GF-D8 (cell line): ENCODE data around the gene LIX1L.

Experiments used
- DNase-seq: peaks from one replicate; lab custom pipeline; 2025; lab: John Stamatoyannopoulos, UW

LIX1L gene

DNA sequence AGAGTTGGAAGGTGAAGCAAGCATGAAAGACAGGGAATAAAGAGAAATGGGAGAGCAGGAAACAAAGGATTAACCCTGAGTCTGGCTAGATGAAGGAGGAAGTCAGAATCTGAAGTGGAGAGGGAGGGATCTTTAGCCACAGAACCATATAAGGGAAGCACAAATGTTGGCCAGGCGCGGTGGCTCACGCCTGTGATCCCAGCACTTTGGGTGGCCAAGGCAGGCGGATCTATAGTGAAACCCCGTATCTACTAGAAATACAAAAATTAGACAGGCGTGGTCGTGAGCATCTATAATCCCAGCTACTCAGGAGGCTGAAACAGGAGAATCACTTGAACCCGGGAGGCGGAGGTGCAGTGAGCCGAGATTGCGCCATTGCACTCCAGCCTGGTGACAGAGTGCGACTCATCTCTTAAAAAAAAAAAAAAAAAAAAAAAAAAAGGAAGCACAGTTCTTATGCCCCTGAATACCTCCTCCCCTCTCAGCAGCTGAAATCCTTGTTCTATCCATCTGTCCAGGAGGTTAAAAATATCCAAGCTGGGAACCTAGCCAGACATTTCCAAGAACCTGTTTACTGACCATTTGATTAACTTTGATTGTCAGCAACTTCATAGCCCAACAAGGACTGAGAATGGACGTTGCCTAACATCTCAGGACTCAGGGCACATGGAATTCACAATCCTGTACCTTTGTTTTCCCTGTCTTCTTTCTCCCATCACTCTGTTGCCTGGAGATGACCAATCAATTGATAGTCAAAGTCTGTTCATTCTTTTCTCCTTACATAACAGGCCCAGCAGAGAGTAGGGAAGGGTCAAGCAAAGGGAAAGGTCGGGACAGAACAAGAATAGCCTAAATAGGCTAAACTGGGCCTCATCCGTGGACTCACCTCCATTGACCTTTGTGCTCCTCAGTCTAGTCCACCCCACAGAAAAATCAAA, 28.0 kb upstream of the LIX1L start:
- peak; percentile 78 for DNase-seq

GRCh38 chr1:145985129-145985501, 27.3 kb upstream of the LIX1L start:
- no peak for DNase-seq

- DNase-seq = no peak
Measured at GRCh38 chr1:145983960-145984830, 26.4 kb upstream of the LIX1L start.

- no peak for DNase-seq
Measured at GRCh38 chr1:145983206-145983675, 25.4 kb upstream of the LIX1L start.

- DNase-seq = no peak
Measured at GRCh38 chr1:145982010-145982723, 24.4 kb upstream of the LIX1L start.

- no peak for DNase-seq
Measured at GRCh38 chr1:145980457-145980994, 22.7 kb upstream of the LIX1L start.

- DNase-seq = peak; percentile 28
Measured at GRCh38 chr1:145979746-145980456, 22.1 kb upstream of the LIX1L start.

DNA sequence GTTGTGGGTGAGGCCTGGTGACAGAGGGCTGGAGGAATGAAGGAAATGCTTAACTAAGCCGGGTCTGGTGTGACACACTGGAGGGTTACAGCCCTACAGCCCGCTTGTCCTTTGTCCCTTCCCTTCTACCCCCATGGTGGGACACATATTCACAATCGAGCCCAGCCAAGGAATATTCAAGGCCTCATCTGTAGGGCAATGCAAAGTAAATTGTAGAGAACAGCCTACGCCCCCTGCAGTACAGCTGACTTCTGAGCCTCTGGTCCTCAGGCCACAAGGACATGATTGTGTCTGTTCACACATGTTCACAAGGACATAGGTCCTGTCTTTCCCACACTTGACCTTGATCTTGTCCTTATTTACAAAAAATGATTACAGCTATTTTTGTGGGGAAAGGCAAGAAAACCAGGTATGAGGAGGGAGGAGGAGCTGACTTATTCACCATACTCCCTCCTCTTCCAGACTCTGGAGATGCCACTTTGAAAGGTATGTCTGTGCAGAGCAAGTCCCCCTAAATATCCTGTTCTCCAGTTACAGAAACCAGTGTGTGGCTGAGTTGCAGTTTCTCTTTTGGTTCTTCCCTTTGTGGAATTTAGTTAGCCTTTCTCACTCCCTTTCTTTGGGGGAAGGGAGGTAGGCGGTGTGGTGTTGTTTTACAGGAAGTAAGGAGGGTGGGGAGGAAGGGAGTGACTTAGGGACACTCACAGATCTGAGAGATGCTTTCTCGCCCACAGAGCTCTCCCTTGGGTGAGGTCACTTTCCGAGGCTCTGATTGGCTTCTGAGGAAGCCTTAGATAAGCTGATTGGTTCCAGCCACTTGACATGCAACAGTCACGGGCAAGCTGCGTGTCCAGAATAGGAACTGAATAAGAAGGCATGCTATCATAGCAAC, 21.3 kb upstream of the LIX1L start:
- peak; percentile 96 for DNase-seq

- no peak for DNase-seq
Measured at GRCh38 chr1:145978471-145978853, 20.6 kb upstream of the LIX1L start.

- peak; percentile 59 for DNase-seq
Measured at GRCh38 chr1:145977486-145978470, 20.0 kb upstream of the LIX1L start.

- DNase-seq = no peak
Measured at GRCh38 chr1:145977016-145977415, 19.2 kb upstream of the LIX1L start.

DNA sequence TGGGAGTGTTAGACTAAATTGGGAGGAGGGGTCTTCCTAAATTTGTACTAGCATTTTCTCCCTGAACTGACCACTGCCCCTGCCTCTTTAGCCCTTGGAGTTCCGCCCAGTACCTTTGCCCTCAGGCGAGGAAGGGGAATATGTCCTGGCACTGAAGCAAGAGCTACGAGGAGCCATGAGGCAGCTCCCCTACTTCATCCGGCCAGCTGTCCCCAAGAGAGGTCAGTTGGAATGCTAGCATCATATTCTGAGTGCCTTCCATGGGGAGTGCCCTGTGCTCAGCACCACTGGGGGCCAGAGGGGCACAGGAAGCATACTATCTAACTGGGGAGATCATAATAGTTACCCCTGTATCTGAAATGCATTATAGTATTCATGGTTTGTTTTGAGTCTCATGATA, 17.4 kb upstream of the LIX1L start:
- DNase-seq = no peak

- DNase-seq = no peak
Measured at GRCh38 chr1:145974721-145975120, 16.9 kb upstream of the LIX1L start.

DNA sequence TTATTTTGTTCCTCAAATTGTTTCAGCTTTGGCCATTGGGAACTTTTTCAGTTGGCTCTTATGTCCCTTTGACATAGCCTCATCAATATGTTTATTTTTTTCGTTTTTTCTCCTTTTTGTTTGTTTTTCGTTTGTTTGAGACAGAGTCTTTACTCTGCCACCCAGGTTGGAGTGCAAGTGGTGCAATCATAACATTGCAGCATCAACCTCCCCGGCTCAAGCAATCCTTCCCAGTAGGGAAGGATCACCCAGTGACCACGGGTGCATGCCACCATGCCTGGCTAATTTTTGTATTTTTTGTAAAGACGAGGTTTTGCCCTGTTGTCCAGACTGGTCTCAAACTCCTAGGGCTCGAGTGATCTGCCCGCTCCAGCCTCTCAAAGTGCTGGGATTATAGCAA, 14.8 kb upstream of the LIX1L start:
- no peak for DNase-seq

DNA sequence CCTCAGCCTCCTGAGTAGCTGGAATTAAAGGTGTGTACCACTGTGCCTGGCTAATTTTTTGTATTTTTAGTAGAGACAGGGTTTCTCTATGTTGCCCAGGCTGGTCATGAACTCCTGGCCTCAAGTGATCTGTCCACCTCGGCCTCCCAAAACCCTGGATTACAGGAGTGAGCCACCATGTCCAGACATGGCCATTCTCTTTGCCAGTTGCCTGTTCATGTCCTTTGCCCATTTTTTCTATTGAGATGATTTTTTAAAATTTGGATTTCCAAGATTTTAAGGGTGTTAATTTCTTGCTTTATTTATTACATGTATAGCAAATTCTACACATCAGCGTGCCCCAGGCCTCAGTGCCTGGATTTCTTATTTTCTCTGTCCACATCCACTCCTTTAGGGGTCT, 9.5 kb upstream of the LIX1L start:
- DNase-seq = no peak

DNA sequence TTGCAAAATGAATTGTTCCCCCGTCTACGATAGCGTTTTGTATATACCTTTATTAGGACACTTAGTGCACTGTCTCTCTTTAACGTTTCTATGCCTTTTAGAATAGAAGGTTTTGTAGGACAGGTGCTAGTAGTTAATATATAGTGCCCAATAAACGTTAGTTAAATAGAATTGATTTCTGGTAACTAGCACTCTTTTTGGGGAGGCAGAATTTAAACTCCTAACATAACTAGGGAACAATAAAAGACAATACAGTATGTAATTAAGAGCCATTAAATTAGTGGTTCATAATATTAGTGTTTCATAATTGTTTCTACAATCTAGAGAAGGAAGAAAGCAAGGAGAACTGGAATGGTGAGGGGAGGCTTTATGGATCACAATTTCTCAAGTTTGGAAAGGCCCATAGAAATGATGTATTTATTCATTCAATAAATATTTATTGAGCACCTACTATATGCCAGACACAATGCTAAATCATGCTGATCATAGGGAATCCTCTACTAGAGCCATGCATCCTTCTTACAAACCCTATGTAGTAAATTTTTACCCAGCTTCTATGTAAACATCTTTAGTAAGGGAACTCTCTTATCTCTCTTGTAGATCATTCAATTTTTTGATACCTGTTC, 7.4 kb upstream of the LIX1L start:
- DNase-seq = no peak

DNA sequence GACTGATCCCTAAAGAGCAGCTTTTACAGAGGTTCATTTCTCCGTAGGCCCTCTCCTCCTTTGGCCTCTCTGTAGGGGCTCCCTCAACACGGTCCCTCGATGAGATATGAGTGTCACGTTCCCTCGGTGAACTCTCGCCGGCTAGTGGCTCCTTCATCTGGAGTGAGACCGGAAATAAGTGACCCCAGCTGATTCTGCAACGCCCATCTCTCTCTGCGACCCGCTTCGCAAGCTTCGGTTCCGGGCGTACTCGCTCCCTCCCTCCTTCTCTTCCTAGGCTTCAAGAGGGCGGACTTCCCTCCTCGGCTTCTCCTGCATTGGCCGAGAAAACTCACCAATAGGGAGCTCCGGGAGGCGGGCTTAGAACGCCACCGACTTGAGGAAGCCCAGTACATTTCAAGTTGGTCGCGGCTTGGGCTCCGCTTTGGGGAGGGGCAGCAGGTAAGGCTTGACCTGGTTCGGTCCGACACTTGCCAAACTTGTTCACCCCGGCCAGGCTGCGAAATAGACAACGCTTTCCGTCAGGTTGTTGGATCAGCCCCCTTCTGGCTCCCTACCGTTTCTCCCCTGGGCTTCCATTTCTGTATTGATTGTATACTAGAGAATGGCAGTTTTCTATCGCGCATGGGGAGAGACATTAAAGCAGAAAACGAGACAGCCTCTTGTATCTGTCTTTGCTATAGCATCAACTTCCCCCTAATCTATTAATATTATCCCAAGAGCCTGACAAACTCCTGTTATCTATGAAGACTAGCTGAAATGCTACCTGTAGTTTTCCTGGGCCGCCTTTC, 6.7 kb upstream of the LIX1L start, which contains the start of the genes ANKRD34A and POLR3GL:
Gene ANKRD34A, minus strand, starts transcription at position 248 of the 791 bp plus-strand sequence. CDS start 2,816 bp downstream, outside the sequence.
Gene POLR3GL, plus strand, starts transcription at position 363 of the 791 bp plus-strand sequence. CDS start 10,176 bp downstream, outside the sequence.
- DNase-seq = peak; percentile 83
